Measurements from ENCODE around the gene NPC1. TPM values are rescaled to one million over a fixed set of nuclear protein-coding genes. Genes with fewer than 3 reads are reported as not detected.

The NPC1 gene
- polyA plus RNA-seq, 1 donor (not counting 4 experiments of a cell fraction or from before 2014, with no cell fraction given) = 49.9 TPM

DNA sequence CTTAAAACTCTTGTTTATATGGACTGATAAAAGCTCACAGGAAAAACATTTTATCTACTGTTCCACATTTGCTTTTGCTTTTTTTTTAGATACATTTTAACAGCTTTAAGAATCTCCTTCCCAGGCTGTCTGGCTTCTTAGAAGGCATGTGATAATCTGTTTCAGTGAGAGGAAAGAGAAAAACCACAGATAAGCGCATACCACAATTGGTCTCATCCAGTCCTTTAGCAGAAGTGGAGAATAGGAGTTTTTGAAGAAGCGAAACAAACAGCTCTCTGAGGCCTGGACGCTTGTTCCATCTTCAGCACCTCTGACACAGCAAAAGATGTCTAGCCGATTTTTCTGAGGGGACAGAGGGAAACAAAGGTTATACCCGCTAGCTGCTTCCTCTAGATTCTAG is 45.4 kb downstream of the NPC1 start:
- no peak for FAIRE-seq
- H3K27ac ChIP-seq (ENCODE audit: control insufficient read depth, insufficient read depth, low read length) = no peak overlapping the region
- H3K4me2 ChIP-seq (ENCODE audit: control insufficient read depth, extremely low read depth, insufficient read depth, low read depth, low read length) = no peak overlapping the region
- H3K9me1 ChIP-seq (ENCODE audit: control insufficient read depth, extremely low read depth, insufficient read depth, low read length) = no peaks in the 10 kb centered on the region
- no peaks in the 10 kb centered on the region for H3K9me3 ChIP-seq (ENCODE audit: control insufficient read depth, low read depth, low read length)
- no peaks in the 10 kb centered on the region for H4K20me1 ChIP-seq (ENCODE audit: control insufficient read depth, extremely low read depth, insufficient read depth, low read length)
- no peak overlapping the region for H3K9ac ChIP-seq (ENCODE audit: control insufficient read depth, extremely low read depth, insufficient read depth, low read length)
- no peak for DNase-seq (ENCODE audit: low read depth, low spot score)
- TF ChIP-seq EZH2 (IDR thresholded peaks at IDR 0.05; ENCODE audit: low read length) = no peak
- TF ChIP-seq, protein P1, sequence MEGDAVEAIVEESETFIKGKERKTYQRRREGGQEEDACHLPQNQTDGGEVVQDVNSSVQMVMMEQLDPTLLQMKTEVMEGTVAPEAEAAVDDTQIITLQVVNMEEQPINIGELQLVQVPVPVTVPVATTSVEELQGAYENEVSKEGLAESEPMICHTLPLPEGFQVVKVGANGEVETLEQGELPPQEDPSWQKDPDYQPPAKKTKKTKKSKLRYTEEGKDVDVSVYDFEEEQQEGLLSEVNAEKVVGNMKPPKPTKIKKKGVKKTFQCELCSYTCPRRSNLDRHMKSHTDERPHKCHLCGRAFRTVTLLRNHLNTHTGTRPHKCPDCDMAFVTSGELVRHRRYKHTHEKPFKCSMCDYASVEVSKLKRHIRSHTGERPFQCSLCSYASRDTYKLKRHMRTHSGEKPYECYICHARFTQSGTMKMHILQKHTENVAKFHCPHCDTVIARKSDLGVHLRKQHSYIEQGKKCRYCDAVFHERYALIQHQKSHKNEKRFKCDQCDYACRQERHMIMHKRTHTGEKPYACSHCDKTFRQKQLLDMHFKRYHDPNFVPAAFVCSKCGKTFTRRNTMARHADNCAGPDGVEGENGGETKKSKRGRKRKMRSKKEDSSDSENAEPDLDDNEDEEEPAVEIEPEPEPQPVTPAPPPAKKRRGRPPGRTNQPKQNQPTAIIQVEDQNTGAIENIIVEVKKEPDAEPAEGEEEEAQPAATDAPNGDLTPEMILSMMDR (optimal IDR thresholded peaks at IDR 0.05 in 1 of 3, IDR thresholded peaks at IDR 0.05 in 1 of 3, conservative IDR thresholded peaks at IDR 0.05 in 1 of 3; ENCODE audit: extremely low read depth in 1 of 3, insufficient read depth in 2 of 3, low read length in 3 of 3) = no peak
- peaks cover 66 to 87% of the 10 kb centered on the region in 2 experiments for H3K36me3 ChIP-seq (ENCODE audit: control insufficient read depth in 2 of 2, extremely low read depth in 1 of 2, insufficient read depth in 2 of 2, low read length in 2 of 2)
- no peaks in the 10 kb centered on the region for H3K27me3 ChIP-seq (ENCODE audit: control insufficient read depth, extremely low read depth, insufficient read depth, low read length)
- no peak overlapping the region for H2AFZ ChIP-seq (ENCODE audit: control insufficient read depth, low read length)
- no peaks in the 10 kb centered on the region for H3K4me1 ChIP-seq (ENCODE audit: control insufficient read depth, extremely low read depth, insufficient read depth, low read length)
- no peak overlapping the region for H3K4me3 ChIP-seq (ENCODE audit: control insufficient read depth in 2 of 3, extremely low read depth in 1 of 3, insufficient read depth in 2 of 3, low read depth in 1 of 3, low read length in 3 of 3)
- dilution Hi-C loops (cut with MboI; ENCODE audit: extremely low pct_ligation_motif_present, low sequenced_read_pairs) = no loop called here
- H3K79me2 ChIP-seq (ENCODE audit: control insufficient read depth, insufficient read depth, low read length) = no peaks in the 10 kb centered on the region

GRCh38 chr18:23539911-23540525 is 46.3 kb downstream of the NPC1 start:
- no peaks in the 10 kb centered on the region for H3K9me1 ChIP-seq (ENCODE audit: control insufficient read depth, extremely low read depth, insufficient read depth, low read length)
- TF ChIP-seq EZH2 (IDR thresholded peaks at IDR 0.05; ENCODE audit: low read length) = no peak
- TF ChIP-seq, protein P1 (optimal IDR thresholded peaks at IDR 0.05 in 1 of 3, IDR thresholded peaks at IDR 0.05 in 1 of 3, conservative IDR thresholded peaks at IDR 0.05 in 1 of 3; ENCODE audit: extremely low read depth in 1 of 3, insufficient read depth in 2 of 3, low read length in 3 of 3) = no peak
- dilution Hi-C loops (cut with MboI; ENCODE audit: extremely low pct_ligation_motif_present, low sequenced_read_pairs) = no loop called here
- H4K20me1 ChIP-seq (ENCODE audit: control insufficient read depth, extremely low read depth, insufficient read depth, low read length) = no peaks in the 10 kb centered on the region
- no peak overlapping the region for H3K4me2 ChIP-seq (ENCODE audit: control insufficient read depth, extremely low read depth, insufficient read depth, low read depth, low read length)
- H3K4me1 ChIP-seq (ENCODE audit: control insufficient read depth, extremely low read depth, insufficient read depth, low read length) = no peaks in the 10 kb centered on the region
- no peak overlapping the region for H3K4me3 ChIP-seq (ENCODE audit: control insufficient read depth in 2 of 3, extremely low read depth in 1 of 3, insufficient read depth in 2 of 3, low read depth in 1 of 3, low read length in 3 of 3)
- no peak overlapping the region for H3K9ac ChIP-seq (ENCODE audit: control insufficient read depth, extremely low read depth, insufficient read depth, low read length)
- FAIRE-seq = no peak
- H3K27me3 ChIP-seq (ENCODE audit: control insufficient read depth, extremely low read depth, insufficient read depth, low read length) = no peaks in the 10 kb centered on the region
- no peak for DNase-seq (ENCODE audit: low read depth, low spot score)
- H3K27ac ChIP-seq (ENCODE audit: control insufficient read depth, insufficient read depth, low read length) = no peak overlapping the region
- H2AFZ ChIP-seq (ENCODE audit: control insufficient read depth, low read length) = no peak overlapping the region
- H3K79me2 ChIP-seq (ENCODE audit: control insufficient read depth, insufficient read depth, low read length) = no peaks in the 10 kb centered on the region
- H3K9me3 ChIP-seq (ENCODE audit: control insufficient read depth, low read depth, low read length) = no peaks in the 10 kb centered on the region
- H3K36me3 ChIP-seq (ENCODE audit: control insufficient read depth in 2 of 2, extremely low read depth in 1 of 2, insufficient read depth in 2 of 2, low read length in 2 of 2) = peaks cover 68 to 87% of the 10 kb centered on the region in 2 experiments
